Suprapubic skin (tissue), 4 donors: Measurements from ENCODE around the gene LGALS1.

Source experiments
- CTCF ChIP-seq, 2 donors: fragments of 200-600 bp in 1 of 2; fragments of 450-650 bp in 1 of 2; sonication (generic) in 1 of 2; IDR thresholded peaks; one replicate each; pipeline ENCODE4 v1.5.1; 2016 to 2019; ENCODE audit warnings: antibody characterized with exemption in 2 of 2, mild to moderate bottlenecking in 1 of 2, moderate library complexity in 1 of 2
- EP300 ChIP-seq: sonication (generic); formaldehyde crosslinking; IDR thresholded peaks from one replicate; pipeline ENCODE4 v1.6.1; 2017; ENCODE audit warnings: antibody characterized with exemption
- POLR2A ChIP-seq, 2 donors: fragments of 450-650 bp; IDR thresholded peaks; one replicate each; pipeline ENCODE4 v1.6.1; 2017; ENCODE audit warnings: antibody characterized with exemption in 2 of 2, mild to moderate bottlenecking in 2 of 2, moderate library complexity in 2 of 2
- POLR2AphosphoS5 ChIP-seq, 3 donors: sonication (generic); formaldehyde crosslinking; IDR thresholded peaks; one replicate each; pipeline ENCODE4 v1.6.1; 2017; ENCODE audit warnings: antibody characterized with exemption in 3 of 3

GRCh38 chr22:37634417-37634924, 41.0 kb upstream of the LGALS1 start:
- TF ChIP-seq CTCF (IDR thresholded peaks at IDR 0.05) (no peak), POLR2A (IDR thresholded peaks at IDR 0.05) (no peak), POLR2AphosphoS5 (IDR thresholded peaks at IDR 0.05) (no peak), EP300 (no peak)
